ENCODE data around the gene ARSJ.

DNA sequence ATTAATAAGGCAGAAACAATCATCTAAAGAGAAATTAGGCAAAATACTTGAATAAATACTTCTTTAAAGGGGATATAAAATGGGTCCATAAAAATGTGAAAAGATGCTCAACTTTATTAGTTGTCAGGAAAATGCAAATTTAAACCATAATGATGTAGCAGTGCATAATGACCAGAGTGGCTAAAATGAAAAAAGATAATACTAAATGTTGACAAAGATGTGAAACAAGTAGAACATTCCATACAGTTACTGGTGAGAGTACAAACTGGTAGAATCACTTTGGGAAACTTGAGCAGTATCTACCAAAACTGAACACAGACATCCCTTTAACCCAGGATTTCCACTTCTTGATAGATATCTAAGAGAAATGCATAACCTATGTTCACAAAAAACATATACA, 5.0 kb downstream of the ARSJ start:
- no peak for TF ChIP-seq POLR2AphosphoS5 (IDR thresholded peaks at IDR 0.05)
- TF ChIP-seq, protein P1, sequence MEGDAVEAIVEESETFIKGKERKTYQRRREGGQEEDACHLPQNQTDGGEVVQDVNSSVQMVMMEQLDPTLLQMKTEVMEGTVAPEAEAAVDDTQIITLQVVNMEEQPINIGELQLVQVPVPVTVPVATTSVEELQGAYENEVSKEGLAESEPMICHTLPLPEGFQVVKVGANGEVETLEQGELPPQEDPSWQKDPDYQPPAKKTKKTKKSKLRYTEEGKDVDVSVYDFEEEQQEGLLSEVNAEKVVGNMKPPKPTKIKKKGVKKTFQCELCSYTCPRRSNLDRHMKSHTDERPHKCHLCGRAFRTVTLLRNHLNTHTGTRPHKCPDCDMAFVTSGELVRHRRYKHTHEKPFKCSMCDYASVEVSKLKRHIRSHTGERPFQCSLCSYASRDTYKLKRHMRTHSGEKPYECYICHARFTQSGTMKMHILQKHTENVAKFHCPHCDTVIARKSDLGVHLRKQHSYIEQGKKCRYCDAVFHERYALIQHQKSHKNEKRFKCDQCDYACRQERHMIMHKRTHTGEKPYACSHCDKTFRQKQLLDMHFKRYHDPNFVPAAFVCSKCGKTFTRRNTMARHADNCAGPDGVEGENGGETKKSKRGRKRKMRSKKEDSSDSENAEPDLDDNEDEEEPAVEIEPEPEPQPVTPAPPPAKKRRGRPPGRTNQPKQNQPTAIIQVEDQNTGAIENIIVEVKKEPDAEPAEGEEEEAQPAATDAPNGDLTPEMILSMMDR (IDR thresholded peaks at IDR 0.05) = no peak
